GM12872 (cell line): ENCODE data around the gene MYL6.

Experiments
- TF ChIP-seq, protein P1 (sequence below): IDR thresholded peaks from 3 replicates; pipeline ENCODE4 v1.5.1; 2011; ENCODE audit warnings: low read depth, mild to moderate bottlenecking, low read length, moderate library complexity; ENCODE audit not compliant: insufficient read depth

MYL6 gene

GRCh38 chr12:56186957-56187356, 28.8 kb downstream of the MYL6 start:
- TF ChIP-seq, protein P1, sequence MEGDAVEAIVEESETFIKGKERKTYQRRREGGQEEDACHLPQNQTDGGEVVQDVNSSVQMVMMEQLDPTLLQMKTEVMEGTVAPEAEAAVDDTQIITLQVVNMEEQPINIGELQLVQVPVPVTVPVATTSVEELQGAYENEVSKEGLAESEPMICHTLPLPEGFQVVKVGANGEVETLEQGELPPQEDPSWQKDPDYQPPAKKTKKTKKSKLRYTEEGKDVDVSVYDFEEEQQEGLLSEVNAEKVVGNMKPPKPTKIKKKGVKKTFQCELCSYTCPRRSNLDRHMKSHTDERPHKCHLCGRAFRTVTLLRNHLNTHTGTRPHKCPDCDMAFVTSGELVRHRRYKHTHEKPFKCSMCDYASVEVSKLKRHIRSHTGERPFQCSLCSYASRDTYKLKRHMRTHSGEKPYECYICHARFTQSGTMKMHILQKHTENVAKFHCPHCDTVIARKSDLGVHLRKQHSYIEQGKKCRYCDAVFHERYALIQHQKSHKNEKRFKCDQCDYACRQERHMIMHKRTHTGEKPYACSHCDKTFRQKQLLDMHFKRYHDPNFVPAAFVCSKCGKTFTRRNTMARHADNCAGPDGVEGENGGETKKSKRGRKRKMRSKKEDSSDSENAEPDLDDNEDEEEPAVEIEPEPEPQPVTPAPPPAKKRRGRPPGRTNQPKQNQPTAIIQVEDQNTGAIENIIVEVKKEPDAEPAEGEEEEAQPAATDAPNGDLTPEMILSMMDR, result no peak

GRCh38 chr12:56188131-56188777, 30.1 kb downstream of the MYL6 start:
- TF ChIP-seq, protein P1, result no peak

- TF ChIP-seq, protein P1, result no peak
Measured at GRCh38 chr12:56188778-56189098, 30.6 kb downstream of the MYL6 start.

DNA sequence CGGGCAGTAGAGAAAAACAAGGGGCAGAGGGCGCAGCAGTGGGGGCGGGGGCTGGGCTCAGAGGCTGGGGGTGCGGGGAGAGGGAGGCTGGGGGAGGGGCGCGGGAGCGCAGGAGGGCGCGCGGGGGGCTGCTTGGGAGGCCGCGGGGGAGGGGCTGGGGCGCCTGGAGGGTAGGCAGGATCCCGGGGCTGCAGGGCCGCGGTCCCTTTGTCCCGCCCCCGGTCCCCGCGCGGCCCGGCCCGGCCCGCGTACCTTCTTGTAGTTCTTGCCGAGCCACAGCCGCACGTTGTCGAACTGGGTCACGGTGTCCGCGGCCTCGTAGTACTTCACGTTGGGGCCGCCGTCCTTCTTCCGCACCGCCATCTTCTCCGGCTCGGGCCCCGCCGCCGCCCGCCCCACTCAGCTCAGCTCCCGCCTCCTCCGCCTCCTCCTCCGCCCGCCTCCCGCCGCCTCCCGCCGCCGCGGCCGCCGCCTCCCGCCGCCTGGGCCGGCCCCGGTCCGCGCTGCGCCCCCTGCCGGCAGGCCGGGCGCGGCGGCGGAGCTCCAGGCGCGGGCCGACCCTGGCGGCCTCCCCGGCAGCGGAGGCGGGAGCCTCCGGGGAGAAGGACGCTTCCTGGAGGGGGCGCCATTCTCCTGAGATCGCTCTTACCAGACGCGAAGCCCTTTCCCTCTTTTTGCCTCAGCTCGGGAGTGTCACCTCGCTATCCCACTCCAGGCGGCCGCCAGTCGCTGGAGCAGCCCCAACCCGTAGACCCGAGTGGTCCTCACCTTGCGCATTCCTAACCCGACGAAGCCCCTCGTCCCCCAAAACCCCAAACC, 31.1 kb downstream of the MYL6 start, which contains the start of gene SMARCC2:
SMARCC2 (minus strand) TSS at position 385 of the 819 bp plus-strand sequence; CDS start at position 363, 22 bp downstream.
- TF ChIP-seq, protein P1, result peak; percentile 81

DNA sequence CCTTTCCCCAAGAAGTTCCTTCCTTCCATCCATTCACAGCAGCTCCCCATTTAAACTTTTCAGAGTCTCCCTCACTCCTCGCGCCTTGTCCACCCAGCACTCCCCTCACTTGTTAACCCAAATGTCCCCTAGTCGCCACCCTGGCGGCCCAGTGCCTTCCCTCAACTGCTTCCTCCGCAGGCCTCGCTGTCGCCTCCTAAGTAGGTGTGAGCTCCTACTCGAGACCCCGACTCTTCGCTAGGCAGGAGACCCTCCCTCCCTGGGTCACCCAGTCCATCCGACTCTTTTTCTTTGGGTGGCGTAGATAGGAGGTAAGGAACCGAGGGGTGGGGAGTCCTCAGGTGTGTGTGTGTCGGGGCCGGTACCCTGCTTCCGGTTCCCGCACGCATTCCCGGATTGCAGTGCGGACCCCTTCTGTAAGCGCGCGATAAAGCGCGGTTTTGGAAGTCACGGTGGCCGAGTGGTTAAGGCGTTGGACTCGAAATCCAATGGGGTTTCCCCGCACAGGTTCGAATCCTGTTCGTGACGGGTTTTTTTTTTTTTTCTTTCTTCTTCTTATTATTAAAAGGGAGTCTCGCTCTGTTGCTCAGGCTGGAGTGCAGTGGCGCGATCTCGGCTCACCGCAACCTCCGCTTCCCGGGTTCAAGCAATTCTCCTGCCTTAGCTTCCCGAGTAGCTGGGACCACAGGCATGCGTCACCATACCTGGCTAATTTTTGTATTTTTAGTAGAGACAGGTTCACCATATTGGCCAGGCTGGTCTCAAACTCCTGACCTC, 31.9 kb downstream of the MYL6 start:
- TF ChIP-seq, protein P1, result no peak

GRCh38 chr12:56190695-56191155, 32.6 kb downstream of the MYL6 start:
- TF ChIP-seq, protein P1, result no peak

DNA sequence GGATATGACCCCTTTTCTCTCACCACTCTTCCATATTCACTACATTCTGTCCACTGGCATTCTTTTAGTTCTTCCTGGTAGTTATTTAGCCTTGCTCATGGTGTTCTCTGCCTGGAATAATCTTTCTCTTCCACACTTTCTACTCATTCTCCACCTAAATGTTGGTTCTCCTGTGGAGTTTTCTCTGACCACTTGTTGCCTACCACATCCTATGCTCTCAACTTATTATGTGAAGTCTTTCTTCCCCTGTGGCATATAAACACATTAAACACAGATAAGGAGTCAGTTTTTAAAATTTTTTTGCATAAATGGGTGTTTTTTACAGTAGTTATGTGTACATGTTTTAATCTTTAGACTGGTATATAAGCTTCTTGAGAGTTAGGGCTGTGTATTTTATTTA, 34.4 kb downstream of the MYL6 start:
- TF ChIP-seq, protein P1, result no peak
